Gastrocnemius medialis (tissue), 4 donors: Measurements from ENCODE around the gene NSMF. TPM values are rescaled to one million over a fixed set of nuclear protein-coding genes. Genes with fewer than 3 reads are reported as not detected.

ENCODE experiments used
- ATAC-seq, 2 donors: fragments of 150-250 bp; one replicate each; pipeline ENCODE4 v1.9.1; 2016
- DNase-seq, 2 donors: peaks; one replicate each; pipeline ENCODE4 v3.0.0-alpha.2; 2019
- H3K27ac ChIP-seq, 4 donors: fragments of 200-600 bp; sonication (generic); 1 replicate in 1 of 4; 2 replicates in 3 of 4; pipeline ENCODE4 v1.5.1; 2016 to 2018; ENCODE audit warnings: mild to moderate bottlenecking in 2 of 4, moderate library complexity in 1 of 4
- H3K27me3 ChIP-seq, 3 donors: fragments of 200-600 bp; sonication (generic) in 2 of 3; 1 replicate in 1 of 3; 2 replicates in 2 of 3; pipeline versions ENCODE4 v1.5.1 to v1.6.0; 2016 to 2019; ENCODE audit warnings: mild to moderate bottlenecking in 1 of 3, moderate library complexity in 1 of 3
- H3K36me3 ChIP-seq, 2 donors: fragments of 200-600 bp; sonication (generic) in 1 of 2; one replicate each; pipeline ENCODE4 v1.5.1; 2017 to 2018
- H3K4me1 ChIP-seq, 2 donors: fragments of 200-600 bp; sonication (generic) in 1 of 2; one replicate each; pipeline ENCODE4 v1.5.1; 2016 to 2017; ENCODE audit warnings: mild to moderate bottlenecking in 2 of 2
- H3K4me3 ChIP-seq, 4 donors: fragments of 200-600 bp; sonication (generic) in 3 of 4; 1 replicate in 1 of 4; 2 replicates in 3 of 4; pipeline ENCODE4 v1.5.1; 2016 to 2019; ENCODE audit warnings: mild to moderate bottlenecking in 2 of 4
- H3K9me3 ChIP-seq, 3 donors: fragments of 200-600 bp; sonication (generic) in 2 of 3; 1 replicate in 1 of 3; 2 replicates in 2 of 3; pipeline ENCODE4 v1.5.1; 2016 to 2019
- CTCF ChIP-seq, 5 experiments: fragments of 450-650 bp in 3 of 5; fragments of 200-600 bp in 2 of 5; sonication (generic) in 2 of 5; IDR thresholded peaks in 4 of 5; conservative IDR thresholded peaks in 1 of 5; 1 replicate in 4 of 5; 2 replicates in 1 of 5; pipeline ENCODE4 v1.5.1; 2016 to 2019; ENCODE audit warnings: antibody characterized with exemption in 5 of 5, mild to moderate bottlenecking in 3 of 5, moderate library complexity in 3 of 5
- POLR2A ChIP-seq, 2 donors: fragments of 450-650 bp; IDR thresholded peaks; one replicate each; pipeline ENCODE4 v1.6.1; 2017; ENCODE audit warnings: antibody characterized with exemption in 2 of 2, mild to moderate bottlenecking in 2 of 2, moderate library complexity in 2 of 2
- in situ Hi-C, 4 donors: fragments of 200-750 bp; cut with MboI; loops; one replicate each; pipeline versions ENCODE4 v1.15.0 to v1.8.0; 2017; ENCODE audit warnings: low sequenced_read_pairs in 4 of 4
- intact Hi-C: fragments of 100-400 bp; cut with DNase I; formaldehyde crosslinking; loops from one replicate; pipeline ENCODE4 v1.15.1; 2023; ENCODE audit warnings: low total_unique reads
- total RNA-seq, 4 donors: library from RNA; depleted of rRNA; stranded (reverse); fragments of >200 nt; gene quantifications; one replicate each; pipeline versions ENCODE4 v1.1.0 to v1.2.3, GENCODE V29; 2016

Gene NSMF
- total RNA-seq, 4 donors from 2014 or later: 4.4 to 8.4 (median 7.1) TPM

- Histone ChIP-seq H3K4me3 (no peak overlapping the region), H3K9me3 (no peaks in the 10 kb centered on the region), H3K27me3 (no peaks in the 10 kb centered on the region), H3K36me3 (peaks cover 0 to 29% of the 10 kb centered on the region in 2 donors), H3K27ac (no peak overlapping the region), H3K4me1 (peaks cover 0 to 3% of the 10 kb centered on the region in 2 donors)
- no peak for ATAC-seq
- TF ChIP-seq POLR2A (IDR thresholded peaks at IDR 0.05) (no peak), CTCF (IDR thresholded peaks at IDR 0.05 in 4 of 5, conservative IDR thresholded peaks at IDR 0.05 in 1 of 5) (no peak)
- no peak for DNase-seq
- intact Hi-C loops: no loop called here
- in situ Hi-C loops: no loop called here
Measured at GRCh38 chr9:137485343-137486140, 26.4 kb upstream of the NSMF start.

- Histone ChIP-seq H3K27ac (no peak overlapping the region), H3K4me3 (no peak overlapping the region), H3K9me3 (no peaks in the 10 kb centered on the region), H3K36me3 (peaks cover 0 to 24% of the 10 kb centered on the region in 2 donors), H3K27me3 (no peaks in the 10 kb centered on the region), H3K4me1 (peaks cover 0 to 3% of the 10 kb centered on the region in 2 donors)
- intact Hi-C loops: no loop called here
- TF ChIP-seq CTCF (IDR thresholded peaks at IDR 0.05 in 4 of 5, conservative IDR thresholded peaks at IDR 0.05 in 1 of 5): no peak
- TF ChIP-seq POLR2A (IDR thresholded peaks at IDR 0.05): no peak
- in situ Hi-C loops: no loop called here
- DNase-seq (no peak), ATAC-seq (no peak)
Measured at GRCh38 chr9:137484551-137485315, 25.6 kb upstream of the NSMF start.

- peak; percentile 54 to 55 for DNase-seq
- Histone ChIP-seq H3K9me3 (no peaks in the 10 kb centered on the region), H3K27me3 (no peaks in the 10 kb centered on the region), H3K27ac (peak overlapping the region; percentile 3 to 63 (median 49)), H3K4me3 (no peak overlapping the region), H3K36me3 (peaks cover 0 to 18% of the 10 kb centered on the region in 2 donors), H3K4me1 (peaks cover 0 to 3% of the 10 kb centered on the region in 2 donors)
- peak; percentile 70 to 82 for ATAC-seq
- intact Hi-C loops: no loop called here
- TF ChIP-seq POLR2A (IDR thresholded peaks at IDR 0.05) (no peak), CTCF (IDR thresholded peaks at IDR 0.05 in 4 of 5, conservative IDR thresholded peaks at IDR 0.05 in 1 of 5) (no peak)
- in situ Hi-C loops: no loop called here
Measured at GRCh38 chr9:137482094-137482781, 23.1 kb upstream of the NSMF start.

- Histone ChIP-seq H3K36me3 (peaks cover 0 to 24% of the 10 kb centered on the region in 2 donors), H3K27me3 (no peaks in the 10 kb centered on the region), H3K9me3 (peaks cover 0 to 1% (median under 1%) of the 10 kb centered on the region in 3 donors), H3K27ac (peak overlapping the region in 1 of 4 donors; percentile 49), H3K4me3 (no peak overlapping the region), H3K4me1 (peaks cover 0 to 3% of the 10 kb centered on the region in 2 donors)
- TF ChIP-seq CTCF (IDR thresholded peaks at IDR 0.05 in 4 of 5, conservative IDR thresholded peaks at IDR 0.05 in 1 of 5) (no peak), POLR2A (IDR thresholded peaks at IDR 0.05) (no peak)
- intact Hi-C loops (no loop called here), in situ Hi-C loops (no loop called here)
- ATAC-seq: no peak
- no peak for DNase-seq
Measured at GRCh38 chr9:137480686-137481683, 21.9 kb upstream of the NSMF start.
